IPS DF 6.9 (cell line): ENCODE data around the gene PPIF.

Source experiments
- DNase-seq: peaks from one replicate; pipeline ENCODE4 v3.0.0-alpha.2; 2013; ENCODE audit warnings: low read depth, low spot score
- H3K27ac ChIP-seq: one replicate; pipeline ENCODE4 v1.5.1; 2013; ENCODE audit warnings: low read length, control low read depth
- H3K27me3 ChIP-seq: 2 replicates; pipeline ENCODE4 v1.6.1; 2013; ENCODE audit warnings: mild to moderate bottlenecking, low read length; ENCODE audit not compliant: control insufficient read depth, insufficient read depth
- H3K36me3 ChIP-seq: 2 replicates; pipeline ENCODE4 v1.6.1; 2013; ENCODE audit warnings: low read length; ENCODE audit not compliant: control insufficient read depth, insufficient read depth
- H3K4me1 ChIP-seq: 2 replicates; pipeline ENCODE4 v1.6.1; 2013; ENCODE audit warnings: low read length; ENCODE audit not compliant: control insufficient read depth, insufficient read depth
- H3K4me3 ChIP-seq: 2 replicates; pipeline ENCODE4 v1.5.1; 2013; ENCODE audit warnings: mild to moderate bottlenecking, low read length
- H3K9me3 ChIP-seq: 2 replicates; pipeline ENCODE4 v1.6.1; 2013; ENCODE audit warnings: low read length, inconsistent platforms; ENCODE audit not compliant: control insufficient read depth, insufficient read depth
- WGBS: extraction: QIAGEN DNeasy Blood & Tissue Kit; methylation state at CpG from one replicate; pipeline ENCODE4 v1.1.7; 2013; ENCODE audit warnings: mixed read lengths, missing lambda C conversion rate; ENCODE audit not compliant: insufficient read length, insufficient coverage; 5-methylcytosine and 5-hydroxymethylcytosine counted together

The PPIF gene

DNA sequence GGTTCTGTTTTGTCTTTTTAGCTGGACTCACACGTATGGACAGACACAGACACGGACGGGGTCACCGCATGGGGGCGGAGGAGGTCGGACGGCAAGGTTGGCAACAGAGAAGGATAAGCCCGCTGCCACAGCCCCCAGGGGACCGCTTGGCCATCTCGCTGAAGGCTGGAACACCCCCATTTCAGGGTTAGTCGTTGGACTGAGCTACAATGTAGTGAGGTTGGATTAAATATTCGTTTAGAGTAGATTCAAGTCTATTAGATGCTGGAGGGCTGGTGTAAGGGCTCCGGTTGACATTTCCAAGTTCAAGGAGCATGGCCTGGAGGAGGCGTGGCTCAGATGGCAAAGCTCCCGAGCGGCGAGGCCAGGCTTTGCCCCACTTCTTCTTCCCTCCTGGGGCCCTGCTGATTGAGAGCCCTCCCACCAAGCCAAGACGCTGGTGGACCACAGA lies 35.2 kb downstream of the PPIF start:
- Histone ChIP-seq H3K4me3 (no peak overlapping the region), H3K27ac (no peak overlapping the region), H3K36me3 (no peaks in the 10 kb centered on the region), H3K9me3 (no peaks in the 10 kb centered on the region), H3K4me1 (peaks cover 3% of the 10 kb centered on the region; the same call in 1 of the 2 replicates), H3K27me3 (no peaks in the 10 kb centered on the region)
- no CpG with 5 or more reads among the region's 18 CpGs for WGBS
- no peak for DNase-seq

DNA sequence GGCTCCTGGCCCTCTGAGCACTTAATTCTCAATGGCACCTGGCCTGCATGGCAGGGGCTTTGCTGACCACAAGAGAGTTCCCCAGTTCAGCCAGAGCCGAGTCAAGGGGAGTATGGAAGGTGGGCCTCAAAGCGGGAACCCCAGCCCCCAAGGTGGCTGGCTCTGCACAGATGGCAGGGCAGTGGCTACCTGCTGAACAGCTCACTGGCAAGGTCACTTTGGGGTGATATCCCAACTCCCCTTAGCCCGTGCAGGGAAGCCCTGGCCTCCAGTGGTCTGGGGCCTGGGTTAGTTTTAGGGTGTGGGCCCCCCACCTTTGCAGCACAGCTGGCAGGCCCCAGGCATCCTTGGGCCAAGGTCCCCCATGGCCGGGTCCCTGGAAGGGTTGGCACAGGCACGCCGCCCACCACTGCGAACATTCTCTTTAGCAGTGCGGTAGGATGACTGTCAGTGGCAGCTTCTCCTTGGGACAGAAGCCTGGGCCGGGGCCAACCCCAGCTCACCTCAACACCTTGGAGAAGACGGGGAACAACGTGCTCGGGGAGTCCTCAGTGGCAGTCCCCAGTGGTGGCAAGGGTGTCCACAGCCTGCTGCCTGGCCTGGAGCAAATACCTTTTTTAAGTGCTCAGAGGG lies 36.8 kb downstream of the PPIF start:
- Histone ChIP-seq H3K4me1 (peaks cover 3% of the 10 kb centered on the region; the same call in 1 of the 2 replicates), H3K27ac (no peak overlapping the region), H3K4me3 (no peak overlapping the region), H3K27me3 (no peaks in the 10 kb centered on the region), H3K36me3 (no peaks in the 10 kb centered on the region), H3K9me3 (no peaks in the 10 kb centered on the region)
- no CpG with 5 or more reads among the region's 12 CpGs for WGBS
- no peak for DNase-seq

DNA sequence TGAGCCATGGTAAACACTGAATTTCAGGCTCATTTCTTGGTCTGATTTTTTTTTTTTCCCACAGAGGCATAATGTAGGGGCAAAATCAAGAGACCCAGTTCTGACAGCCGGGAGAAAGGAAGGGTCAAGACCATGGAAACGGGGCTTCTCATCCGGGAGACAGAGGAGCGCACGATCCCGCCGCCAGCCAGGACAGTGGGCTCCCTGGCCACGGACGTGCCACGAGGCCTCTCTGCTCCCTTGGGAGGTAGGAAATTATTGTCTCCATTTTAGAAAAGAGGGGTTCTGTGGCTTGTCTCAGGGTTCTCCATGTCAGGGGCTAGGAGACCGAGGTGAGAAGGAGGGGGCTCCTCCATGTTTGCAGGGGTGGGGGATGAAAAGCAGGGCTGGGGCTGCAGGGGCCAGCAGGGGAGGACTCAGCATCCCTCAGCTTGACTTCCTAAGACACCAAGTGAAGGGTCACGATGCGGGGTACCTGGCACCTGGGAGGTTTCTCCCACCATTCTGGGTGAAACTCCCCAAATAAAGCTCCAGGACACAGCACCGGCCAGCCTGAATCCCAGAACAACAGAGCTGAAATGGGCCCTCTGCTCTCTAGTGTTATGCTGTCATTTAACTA lies 37.6 kb downstream of the PPIF start:
- H3K27me3 ChIP-seq, result no peaks in the 10 kb centered on the region
- DNase-seq, result no peak
- peaks cover 3% of the 10 kb centered on the region; the same call in 1 of the 2 replicates for H3K4me1 ChIP-seq
- no peak overlapping the region for H3K4me3 ChIP-seq
- H3K27ac ChIP-seq, result no peak overlapping the region
- no CpG with 5 or more reads among the region's 14 CpGs for WGBS
- H3K9me3 ChIP-seq, result no peaks in the 10 kb centered on the region
- H3K36me3 ChIP-seq, result no peaks in the 10 kb centered on the region

- Histone ChIP-seq H3K4me3 (no peak overlapping the region), H3K27ac (no peak overlapping the region), H3K36me3 (no peaks in the 10 kb centered on the region), H3K4me1 (peaks cover 4% of the 10 kb centered on the region), H3K27me3 (no peaks in the 10 kb centered on the region), H3K9me3 (no peaks in the 10 kb centered on the region)
- no peak for DNase-seq
- no CpG with 5 or more reads among the region's 9 CpGs for WGBS
These were observed 38.1 kb downstream of the PPIF start for GRCh38 chr10:79385392-79385795.

DNA sequence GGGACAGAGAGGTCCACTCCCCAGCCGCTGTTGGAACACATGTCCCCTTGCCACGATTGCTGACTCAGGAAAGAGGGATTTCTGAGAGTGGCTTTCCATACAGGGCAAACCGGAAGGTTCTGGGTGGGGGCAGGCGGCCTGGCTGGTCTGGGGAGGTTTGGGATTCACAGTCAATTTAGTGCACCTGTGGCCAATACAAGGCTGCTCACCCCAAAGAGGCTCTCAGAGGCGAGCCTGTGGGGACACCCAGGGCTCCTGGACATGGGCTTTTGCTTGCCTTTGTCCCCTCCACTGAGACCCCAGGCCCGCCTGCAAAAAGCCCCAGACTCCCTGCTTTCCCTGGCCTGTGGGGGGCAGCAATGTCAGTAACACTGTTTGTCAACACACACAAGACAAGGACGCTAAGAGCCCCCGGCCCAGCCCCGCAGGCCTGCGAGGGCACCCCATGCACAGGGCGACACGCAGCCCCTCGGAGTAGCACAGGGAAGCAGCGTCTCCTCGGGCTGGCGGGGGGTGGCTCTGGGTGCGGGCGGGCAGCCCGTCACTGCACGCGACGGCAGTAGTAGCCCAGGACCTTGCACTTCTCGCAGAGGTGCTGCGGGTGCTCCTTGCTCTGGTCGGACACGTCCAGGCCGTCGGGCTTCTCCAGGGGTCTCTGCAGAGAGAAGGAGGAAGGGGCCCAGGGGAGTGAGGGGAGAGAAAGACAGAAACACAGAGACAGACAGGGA lies 38.7 kb downstream of the PPIF start:
- Histone ChIP-seq H3K27me3 (no peaks in the 10 kb centered on the region), H3K4me3 (no peak overlapping the region), H3K27ac (no peak overlapping the region), H3K9me3 (no peaks in the 10 kb centered on the region), H3K4me1 (peaks cover 5% of the 10 kb centered on the region), H3K36me3 (no peaks in the 10 kb centered on the region)
- DNase-seq, result no peak
- no CpG with 5 or more reads among the region's 28 CpGs for WGBS

DNA sequence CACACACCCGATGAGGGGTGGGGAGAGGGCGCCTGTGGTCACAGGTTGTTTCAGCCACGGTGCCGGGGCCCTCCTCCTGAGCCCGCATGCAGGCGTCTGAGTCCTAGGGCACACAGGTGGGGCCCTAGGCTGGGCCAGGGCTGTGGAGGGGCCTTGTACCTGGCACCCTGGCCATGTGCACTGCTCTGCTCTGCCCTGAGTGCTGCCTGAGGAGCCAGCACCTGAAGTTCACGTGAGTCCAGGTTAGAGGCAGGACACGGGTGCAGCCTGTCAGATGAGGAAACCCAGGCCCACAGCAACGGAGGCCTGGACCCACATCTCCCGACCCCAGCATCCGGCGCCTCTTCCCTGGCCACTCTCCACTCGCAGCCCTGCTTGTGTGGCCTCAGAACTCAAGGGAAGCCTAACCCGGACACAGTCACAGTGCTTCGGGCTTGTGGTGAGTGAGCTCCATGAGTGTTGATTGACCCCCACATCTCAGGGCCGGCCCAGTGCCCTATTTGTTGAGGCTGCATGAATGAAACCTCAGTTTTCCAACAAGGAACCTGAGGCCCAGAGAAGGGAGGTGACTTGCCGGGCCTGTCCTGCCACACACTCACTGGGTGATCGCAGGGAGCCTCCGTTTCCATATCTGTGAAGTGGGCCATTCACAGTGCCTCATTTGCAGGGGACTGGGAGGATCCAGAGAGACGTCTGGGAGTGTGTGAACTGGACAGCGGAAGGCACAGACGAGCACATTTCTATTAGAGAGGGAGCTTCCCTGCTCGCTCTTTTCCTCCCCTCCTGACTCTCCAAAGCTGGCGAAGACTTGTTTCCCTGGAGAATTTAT lies 39.6 kb downstream of the PPIF start:
- H3K4me1 ChIP-seq, result peaks cover 5% of the 10 kb centered on the region
- DNase-seq, result no peak
- H3K27ac ChIP-seq, result no peak overlapping the region
- no peaks in the 10 kb centered on the region for H3K27me3 ChIP-seq
- H3K9me3 ChIP-seq, result no peaks in the 10 kb centered on the region
- no peaks in the 10 kb centered on the region for H3K36me3 ChIP-seq
- no CpG with 5 or more reads among the region's 24 CpGs for WGBS
- no peak overlapping the region for H3K4me3 ChIP-seq

DNA sequence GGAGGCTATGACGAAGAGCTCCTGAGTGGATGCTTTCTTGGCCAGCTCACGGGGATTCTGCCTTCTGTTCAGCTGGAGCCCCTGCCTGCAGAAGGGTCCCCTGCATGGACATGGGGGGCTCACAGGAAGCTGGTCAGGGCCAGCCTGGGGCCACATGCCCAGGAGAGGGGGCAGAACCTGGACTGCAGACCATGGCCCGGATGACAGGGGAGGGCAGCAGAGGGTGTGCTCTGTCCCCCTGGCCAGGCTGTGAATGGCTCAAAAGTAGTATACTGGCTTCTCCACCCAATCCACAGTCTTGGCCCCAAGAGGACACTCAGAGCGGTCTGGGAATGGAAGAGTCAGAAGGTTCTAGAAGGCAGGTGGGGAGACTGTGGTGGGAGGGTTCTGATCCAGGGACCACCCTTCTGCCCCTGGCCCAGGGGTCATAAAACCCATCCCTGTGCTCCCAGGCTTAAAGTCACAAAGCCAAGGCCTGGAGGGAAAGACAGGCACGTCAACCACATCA lies 40.3 kb downstream of the PPIF start:
- no peaks in the 10 kb centered on the region for H3K36me3 ChIP-seq
- no peaks in the 10 kb centered on the region for H3K27me3 ChIP-seq
- WGBS, result no CpG with 5 or more reads among the region's 5 CpGs
- no peak overlapping the region for H3K27ac ChIP-seq
- peaks cover 5% of the 10 kb centered on the region for H3K4me1 ChIP-seq
- no peaks in the 10 kb centered on the region for H3K9me3 ChIP-seq
- H3K4me3 ChIP-seq, result no peak overlapping the region
- DNase-seq, result no peak

- no peak overlapping the region for H3K4me3 ChIP-seq
- H3K36me3 ChIP-seq, result no peaks in the 10 kb centered on the region
- H3K27ac ChIP-seq, result no peak overlapping the region
- WGBS, result no CpG with 5 or more reads among the region's 11 CpGs
- no peaks in the 10 kb centered on the region for H3K9me3 ChIP-seq
- no peak for DNase-seq
- H3K4me1 ChIP-seq, result peaks cover 5% of the 10 kb centered on the region
- H3K27me3 ChIP-seq, result no peaks in the 10 kb centered on the region
These were observed 40.9 kb downstream of the PPIF start for GRCh38 chr10:79387974-79388850.

- Histone ChIP-seq H3K9me3 (no peaks in the 10 kb centered on the region), H3K27me3 (no peaks in the 10 kb centered on the region), H3K27ac (no peak overlapping the region), H3K4me1 (peaks cover 5% of the 10 kb centered on the region), H3K4me3 (no peak overlapping the region), H3K36me3 (no peaks in the 10 kb centered on the region)
- DNase-seq, result no peak
- WGBS, result no CpG with 5 or more reads among the region's 2 CpGs
These were observed 42.8 kb downstream of the PPIF start for GRCh38 chr10:79390057-79390456.
